Activated T-cell treated with anti-CD3 and anti-CD28 coated beads for 48 hours (primary cell): Measurements from ENCODE around the gene SLPI.

Experiments used
- DNase-seq: peaks from one replicate; pipeline ENCODE4 v3.0.0-alpha.2; 2020; ENCODE audit warnings: low read depth

Gene SLPI

DNA sequence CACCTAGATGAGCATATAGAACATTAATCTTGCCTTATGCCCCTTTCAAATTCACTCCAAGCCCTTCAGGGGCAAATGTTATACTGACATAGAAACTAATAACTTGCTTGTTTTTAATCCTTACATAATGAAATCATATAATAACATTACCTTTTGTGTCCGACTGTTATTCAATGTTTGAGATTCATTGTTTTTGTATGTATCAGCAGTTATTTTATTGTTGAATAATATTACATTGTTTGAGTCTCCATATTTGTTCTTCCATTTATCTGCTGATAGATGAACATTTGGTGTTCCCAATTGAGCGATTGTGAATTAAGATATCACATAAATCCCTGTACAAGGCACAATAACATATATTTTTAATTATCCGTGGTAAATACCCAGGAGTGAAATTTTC is 41.5 kb downstream of the SLPI start:
- DNase-seq = no peak

DNA sequence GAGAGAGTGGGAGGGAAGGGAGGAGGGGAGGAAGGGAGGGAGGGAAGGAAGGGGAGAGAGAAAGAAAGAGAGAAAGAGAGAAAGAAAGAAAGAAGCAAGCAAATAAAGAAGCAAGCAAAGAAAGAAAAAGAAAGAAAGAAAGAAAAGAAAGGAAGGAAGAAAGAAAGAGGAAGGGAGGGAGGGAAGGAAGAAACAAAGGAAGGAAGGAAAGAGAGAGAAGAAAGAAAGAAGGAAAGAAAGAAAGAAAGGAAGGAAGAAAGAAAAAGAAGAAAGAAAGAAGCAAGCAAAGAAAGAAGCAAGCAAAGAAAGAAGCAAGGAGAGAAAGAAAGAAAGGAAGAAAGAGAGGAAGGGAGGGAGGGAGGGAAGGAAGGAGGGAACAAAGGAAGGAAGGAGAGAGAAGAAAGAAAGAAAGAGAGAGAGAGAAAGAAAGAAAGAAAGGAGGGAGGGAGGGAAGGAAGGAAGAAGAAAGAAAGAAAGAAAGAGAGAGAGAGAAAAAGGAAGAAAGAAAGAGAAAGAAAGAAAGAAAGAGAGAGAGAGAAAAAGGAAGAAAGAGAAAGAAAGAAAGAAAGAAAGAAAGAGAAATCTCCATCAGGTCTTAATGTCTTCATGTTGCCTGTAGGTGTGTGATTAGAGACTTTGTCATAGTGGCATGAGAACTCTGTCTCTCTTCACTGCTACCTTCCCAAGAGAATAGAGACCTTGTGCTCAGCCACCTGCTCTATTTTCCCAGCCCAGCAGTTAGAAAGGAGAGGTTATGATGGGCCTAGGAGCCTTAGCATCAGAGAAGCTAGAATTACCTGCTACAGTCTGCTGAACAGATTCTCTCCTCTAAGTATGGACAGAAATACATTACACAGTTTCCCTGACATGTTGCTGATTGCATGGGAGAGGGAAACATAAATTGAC is 42.5 kb downstream of the SLPI start:
- no peak for DNase-seq

DNA sequence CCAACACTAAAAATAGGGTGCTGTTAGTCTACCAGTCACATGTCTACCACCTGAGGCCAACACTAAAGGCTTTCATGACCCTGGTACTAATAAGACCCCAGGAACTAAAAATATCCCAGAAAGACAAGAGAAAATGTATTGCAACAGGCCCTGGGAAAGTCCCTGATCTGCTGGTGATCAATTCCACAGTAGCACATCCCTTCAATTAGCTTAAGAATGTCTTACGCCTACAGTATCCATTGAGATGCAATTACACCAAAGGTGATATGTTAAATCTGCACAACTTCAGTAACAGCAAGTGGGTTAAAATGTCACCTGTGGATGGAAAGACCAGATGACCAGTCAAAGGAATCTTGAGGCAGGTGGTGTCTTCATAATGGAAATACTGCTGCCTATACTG is 44.4 kb downstream of the SLPI start:
- no peak for DNase-seq

DNA sequence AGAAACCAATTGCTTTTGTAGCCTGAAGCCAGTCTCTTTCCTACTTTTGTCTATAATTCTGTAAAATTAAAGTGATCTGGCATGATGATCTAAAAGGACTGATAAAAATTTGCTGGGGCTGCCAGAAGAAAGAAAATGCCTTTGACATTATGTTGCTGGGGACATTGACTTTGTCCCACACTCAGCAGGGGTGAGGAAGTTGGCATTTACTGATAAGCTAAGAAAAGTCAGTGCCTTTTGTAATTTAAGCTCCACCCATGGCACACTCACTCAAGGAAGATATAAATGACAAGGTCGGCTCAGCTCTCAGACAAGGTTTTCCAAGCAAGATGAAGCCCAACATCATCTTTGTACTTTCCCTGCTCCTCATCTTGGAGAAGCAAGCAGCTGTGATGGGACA is 47.6 kb downstream of the SLPI start, which contains the start of gene SEMG1:
Gene SEMG1, plus strand, starts transcription at position 309 of the 400 bp plus-strand sequence. Its CDS starts 21 bp downstream, at position 330.
- DNase-seq = no peak
